NCI-H128 (cell line): ENCODE data around the gene JAKMIP1.

ENCODE experiments used
- DNase-seq: peaks from one replicate; lab custom pipeline; 2025; ENCODE audit not compliant: unreplicated experiment; lab: John Stamatoyannopoulos, UW

Gene JAKMIP1

GRCh38 chr4:6182376-6183280 is 17.7 kb downstream of the JAKMIP1 start:
- DNase-seq, result no peak

- DNase-seq, result no peak
Observed at GRCh38 chr4:6180841-6181631, 19.3 kb downstream of the JAKMIP1 start.

GRCh38 chr4:6179362-6179761 is 21.0 kb downstream of the JAKMIP1 start:
- DNase-seq, result no peak

GRCh38 chr4:6178757-6179156 is 21.6 kb downstream of the JAKMIP1 start:
- DNase-seq, result no peak

- no peak for DNase-seq
Observed at GRCh38 chr4:6177587-6178197, 22.7 kb downstream of the JAKMIP1 start.

- DNase-seq, result no peak
Observed at GRCh38 chr4:6175426-6175825, 24.9 kb downstream of the JAKMIP1 start.

GRCh38 chr4:6172927-6173200 is 27.5 kb downstream of the JAKMIP1 start:
- no peak for DNase-seq

GRCh38 chr4:6172093-6172926 is 28.0 kb downstream of the JAKMIP1 start:
- no peak for DNase-seq

GRCh38 chr4:6169239-6169638 is 31.1 kb downstream of the JAKMIP1 start:
- no peak for DNase-seq

- no peak for DNase-seq
Observed at GRCh38 chr4:6165766-6166165, 34.6 kb downstream of the JAKMIP1 start.

GRCh38 chr4:6162885-6163284 is 37.5 kb downstream of the JAKMIP1 start:
- DNase-seq, result no peak

GRCh38 chr4:6161921-6162464 is 38.4 kb downstream of the JAKMIP1 start:
- no peak for DNase-seq

- DNase-seq, result no peak
Observed at GRCh38 chr4:6160536-6160935, 39.8 kb downstream of the JAKMIP1 start.

GRCh38 chr4:6157926-6158325 is 42.4 kb downstream of the JAKMIP1 start:
- no peak for DNase-seq

- DNase-seq, result no peak
Observed at GRCh38 chr4:6155996-6156750, 44.2 kb downstream of the JAKMIP1 start.

GRCh38 chr4:6154875-6155274 is 45.5 kb downstream of the JAKMIP1 start:
- DNase-seq, result no peak

GRCh38 chr4:6153874-6154273 is 46.5 kb downstream of the JAKMIP1 start:
- DNase-seq, result no peak

GRCh38 chr4:6152869-6153705 is 47.3 kb downstream of the JAKMIP1 start:
- DNase-seq, result no peak

- no peak for DNase-seq
Observed at GRCh38 chr4:6150046-6150735, 50.2 kb downstream of the JAKMIP1 start.
